Astrocyte of the spinal cord (primary cell): ENCODE measurements around the gene CCDC34.

Source experiments
- DNase-seq: peaks from one replicate; pipeline ENCODE4 v3.0.0; 2011; ENCODE audit warnings: low read depth, low spot score
- H3K4me3 ChIP-seq: 2 replicates; pipeline ENCODE4 v1.5.1; 2011; ENCODE audit warnings: low read depth, mild to moderate bottlenecking, low read length, moderate library complexity
- in situ Hi-C: cut with HindIII; loops from 2 replicates; pipeline ENCODE4 v1.10.0; 2017; ENCODE audit warnings: low sequenced_read_pairs
- TF ChIP-seq, protein P1 (sequence below): IDR thresholded peaks from 2 replicates; pipeline ENCODE4 v1.5.1; 2012; ENCODE audit warnings: low read depth, mild to moderate bottlenecking, low read length, inconsistent platforms

The CCDC34 gene

DNA sequence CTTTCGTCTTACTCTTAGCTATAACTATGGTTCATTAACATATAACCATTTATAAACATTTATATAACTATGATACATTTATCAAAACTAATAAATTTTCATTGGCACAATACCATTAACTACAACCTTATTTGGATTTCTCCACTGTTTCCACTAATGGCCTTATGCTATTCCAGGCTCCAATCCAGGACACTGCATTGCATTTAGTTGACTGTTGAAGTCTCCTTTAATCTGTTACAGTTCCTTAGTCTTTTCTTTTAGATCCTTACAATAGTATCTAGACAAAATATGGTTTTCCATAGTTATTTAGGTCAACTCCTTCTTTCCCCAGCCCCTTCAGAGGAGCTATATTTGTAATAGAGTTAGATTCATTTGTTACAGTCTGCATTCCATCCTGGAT lies 47.2 kb downstream of the CCDC34 start:
- DNase-seq, result no peak
- no peak overlapping the region for H3K4me3 ChIP-seq
- in situ Hi-C loops, result no loop called here
- TF ChIP-seq, protein P1, sequence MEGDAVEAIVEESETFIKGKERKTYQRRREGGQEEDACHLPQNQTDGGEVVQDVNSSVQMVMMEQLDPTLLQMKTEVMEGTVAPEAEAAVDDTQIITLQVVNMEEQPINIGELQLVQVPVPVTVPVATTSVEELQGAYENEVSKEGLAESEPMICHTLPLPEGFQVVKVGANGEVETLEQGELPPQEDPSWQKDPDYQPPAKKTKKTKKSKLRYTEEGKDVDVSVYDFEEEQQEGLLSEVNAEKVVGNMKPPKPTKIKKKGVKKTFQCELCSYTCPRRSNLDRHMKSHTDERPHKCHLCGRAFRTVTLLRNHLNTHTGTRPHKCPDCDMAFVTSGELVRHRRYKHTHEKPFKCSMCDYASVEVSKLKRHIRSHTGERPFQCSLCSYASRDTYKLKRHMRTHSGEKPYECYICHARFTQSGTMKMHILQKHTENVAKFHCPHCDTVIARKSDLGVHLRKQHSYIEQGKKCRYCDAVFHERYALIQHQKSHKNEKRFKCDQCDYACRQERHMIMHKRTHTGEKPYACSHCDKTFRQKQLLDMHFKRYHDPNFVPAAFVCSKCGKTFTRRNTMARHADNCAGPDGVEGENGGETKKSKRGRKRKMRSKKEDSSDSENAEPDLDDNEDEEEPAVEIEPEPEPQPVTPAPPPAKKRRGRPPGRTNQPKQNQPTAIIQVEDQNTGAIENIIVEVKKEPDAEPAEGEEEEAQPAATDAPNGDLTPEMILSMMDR, result no peak

DNA sequence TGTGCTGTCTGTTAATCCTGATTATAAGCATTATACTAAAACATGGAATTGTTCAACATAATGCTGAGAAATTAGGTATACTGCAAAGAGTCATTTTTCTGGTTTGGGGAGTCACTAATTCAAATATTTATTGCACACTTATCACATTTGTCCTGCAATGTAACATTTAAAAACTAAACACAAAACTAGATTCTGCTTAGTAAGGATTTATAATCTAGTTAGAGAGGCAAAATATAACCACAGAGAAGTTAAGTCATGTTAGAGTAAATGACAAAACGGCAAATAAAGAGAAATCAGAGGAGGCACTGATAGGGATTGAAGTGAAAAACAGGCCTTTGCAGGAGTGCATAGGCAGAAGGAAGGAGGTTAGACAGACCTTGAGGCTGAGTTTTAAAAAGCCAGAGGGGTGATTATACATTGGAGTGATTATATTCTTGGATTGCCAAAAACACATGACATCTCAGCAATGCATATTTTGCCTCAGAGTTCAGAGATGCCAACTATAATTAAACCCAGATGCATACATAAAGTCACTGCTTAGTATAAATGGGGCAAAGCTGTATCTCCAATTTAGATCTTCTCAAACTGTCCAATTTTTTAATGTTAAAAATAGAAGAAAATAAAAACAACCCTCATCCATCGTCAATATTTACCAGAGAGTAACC lies 49.7 kb downstream of the CCDC34 start:
- TF ChIP-seq, protein P1, result no peak
- no peak overlapping the region for H3K4me3 ChIP-seq
- in situ Hi-C loops, result no loop called here
- DNase-seq, result no peak

DNA sequence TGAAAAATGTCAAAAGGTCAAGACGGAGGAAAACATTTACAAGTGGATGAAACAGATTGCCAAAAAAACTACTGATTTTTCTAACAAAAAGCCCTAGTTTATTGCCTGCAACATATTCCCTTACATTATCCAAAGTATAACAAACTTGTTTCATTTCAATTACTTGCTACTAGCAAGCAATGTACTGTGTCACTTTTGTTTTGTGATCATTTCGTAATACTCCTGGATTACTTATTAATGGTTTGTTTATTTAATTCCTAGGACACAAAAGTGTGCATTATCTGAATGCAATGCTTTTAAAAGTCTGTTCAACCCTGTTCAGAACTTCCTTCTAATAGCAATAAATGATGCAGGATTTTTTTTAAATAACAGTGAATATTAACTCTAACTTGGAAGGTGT lies 50.9 kb downstream of the CCDC34 start:
- DNase-seq, result no peak
- no peak overlapping the region for H3K4me3 ChIP-seq
- TF ChIP-seq, protein P1, result no peak
- in situ Hi-C loops, result no loop called here

DNA sequence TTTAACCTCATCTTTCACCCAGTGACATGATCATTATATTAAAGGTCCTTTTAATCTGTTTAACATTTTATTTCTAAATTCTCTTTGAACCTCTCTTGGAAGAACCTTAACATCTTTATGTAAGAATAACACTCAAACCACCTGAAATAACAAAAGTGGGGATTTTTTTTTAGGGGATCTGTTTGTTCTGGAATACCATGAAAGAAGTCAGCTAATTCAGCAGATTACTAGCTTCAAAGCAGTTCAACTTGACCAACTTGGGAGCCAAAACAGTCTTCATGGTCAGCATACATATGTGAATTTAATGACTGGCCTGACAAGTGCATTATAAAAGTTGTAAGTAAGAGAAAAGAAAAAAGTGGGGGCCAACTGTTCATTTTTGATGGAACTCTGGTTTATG lies 52.3 kb downstream of the CCDC34 start:
- TF ChIP-seq, protein P1, result no peak
- H3K4me3 ChIP-seq, result no peak overlapping the region
- peak; percentile 73 for DNase-seq
- in situ Hi-C loops, result no loop called here

DNA sequence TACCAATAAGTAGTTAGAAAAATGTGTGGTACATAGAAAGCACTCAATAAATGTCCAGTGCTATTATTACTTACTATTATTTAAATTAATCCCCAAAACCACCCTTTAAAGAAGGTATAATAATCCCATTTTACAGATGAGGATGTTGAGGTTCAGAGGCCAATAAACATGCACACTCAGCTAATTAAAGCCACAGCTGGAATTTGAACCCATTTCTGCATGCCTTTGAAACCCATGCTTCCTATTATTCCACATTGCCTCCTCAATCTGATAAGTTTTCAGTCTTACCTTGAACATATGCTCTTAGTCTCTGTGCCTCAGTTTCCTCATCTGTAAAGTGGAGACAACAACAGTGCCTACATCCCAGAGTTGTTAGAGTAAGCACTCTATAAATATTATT lies 52.8 kb downstream of the CCDC34 start:
- DNase-seq, result no peak
- TF ChIP-seq, protein P1, result no peak
- no peak overlapping the region for H3K4me3 ChIP-seq
- in situ Hi-C loops, result no loop called here

DNA sequence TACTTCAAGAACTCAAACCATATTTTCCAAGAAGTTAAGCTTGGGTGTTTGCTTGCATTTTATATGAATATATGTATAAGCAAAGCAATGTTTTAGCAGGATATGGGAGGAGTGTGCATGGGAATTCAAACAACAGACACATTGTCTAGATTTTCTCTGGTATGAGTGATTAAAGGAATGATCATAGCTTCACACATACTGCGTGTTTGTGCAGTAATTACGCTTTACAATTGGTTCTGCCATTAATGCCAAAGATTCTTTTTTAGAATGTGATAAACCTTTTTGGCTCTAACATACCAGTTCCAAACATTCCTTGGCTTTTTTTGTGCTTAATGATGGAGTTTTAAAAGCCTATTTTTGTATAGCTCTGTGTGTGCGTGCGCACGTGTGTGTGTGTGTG lies 54.0 kb downstream of the CCDC34 start:
- no peak overlapping the region for H3K4me3 ChIP-seq
- TF ChIP-seq, protein P1, result no peak
- in situ Hi-C loops, result no loop called here
- DNase-seq, result no peak
